HG02981 (cell line): ENCODE measurements around the gene GET4.

Source experiments
- ATAC-seq: cut with Tn5 transposase; IDR thresholded peaks from one replicate; pipeline ENCODE4 v1.9.1; 2021; ENCODE audit warnings: mild to moderate bottlenecking, moderate library complexity; ENCODE audit not compliant: unreplicated experiment

Gene GET4

DNA sequence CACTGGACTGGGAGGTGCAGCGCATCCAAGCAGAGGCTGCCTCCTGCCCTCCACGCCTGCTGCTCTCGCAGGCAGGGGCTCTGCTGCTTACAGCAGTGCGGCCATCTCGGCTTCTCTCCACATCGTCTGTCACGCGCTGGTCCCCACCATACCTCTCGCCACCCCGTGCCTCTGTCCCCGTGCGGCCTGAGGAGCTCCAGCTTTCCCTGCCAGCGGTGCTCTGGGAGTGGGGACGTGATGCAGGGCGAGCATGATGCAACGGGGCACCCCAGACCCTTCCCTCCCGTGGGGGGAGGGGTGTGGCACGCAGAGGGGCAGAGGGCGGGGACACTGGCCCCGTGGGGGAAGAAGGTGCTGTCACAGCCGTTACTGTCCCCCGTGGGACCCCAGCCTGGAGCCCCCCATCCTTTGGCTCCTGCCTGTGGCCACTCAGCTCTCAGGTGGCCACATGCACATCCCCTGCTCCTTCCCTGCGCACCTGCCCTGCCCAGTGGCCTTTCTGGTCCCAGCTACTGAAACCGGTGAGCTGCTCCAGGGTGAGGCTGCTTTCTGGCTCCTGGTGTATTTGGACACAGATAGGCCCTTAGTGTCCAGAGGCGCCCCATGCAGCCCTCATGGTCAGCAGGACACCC, 9.0 kb downstream of the GET4 start:
- no peak for ATAC-seq

DNA sequence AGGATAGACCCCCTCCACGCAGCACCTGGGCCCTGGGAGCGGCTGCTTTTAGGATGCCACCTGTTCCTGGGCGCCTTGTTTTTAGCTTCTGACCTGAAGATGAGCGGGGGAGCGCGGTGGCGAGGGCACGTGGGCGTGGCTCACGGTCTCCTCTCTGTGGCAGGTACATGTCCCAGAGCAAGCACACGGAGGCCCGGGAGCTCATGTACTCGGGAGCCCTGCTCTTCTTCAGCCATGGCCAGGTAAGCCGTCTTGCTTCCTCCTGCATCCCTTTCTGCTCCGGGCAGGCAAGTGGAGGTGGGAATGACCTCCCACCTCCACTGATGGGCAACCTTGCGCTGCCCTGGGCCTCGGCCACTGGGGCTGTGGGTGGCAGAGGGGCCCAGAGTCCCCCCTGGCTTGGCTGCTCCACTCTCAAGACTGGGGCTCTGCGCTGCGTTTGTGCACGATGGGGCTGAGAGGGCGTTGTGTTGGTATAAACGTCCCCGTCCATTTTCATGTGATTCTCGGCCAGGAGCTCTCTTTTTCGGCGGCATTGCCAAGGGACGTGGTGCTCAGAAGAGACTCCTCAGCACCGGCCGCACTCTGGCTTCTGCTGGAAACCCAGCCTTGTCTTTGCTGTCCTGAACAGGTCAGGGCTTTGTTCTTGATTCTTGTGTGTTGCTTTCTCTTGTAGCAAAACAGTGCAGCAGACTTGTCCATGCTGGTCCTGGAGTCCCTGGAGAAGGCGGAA, 9.7 kb downstream of the GET4 start:
- ATAC-seq = no peak

DNA sequence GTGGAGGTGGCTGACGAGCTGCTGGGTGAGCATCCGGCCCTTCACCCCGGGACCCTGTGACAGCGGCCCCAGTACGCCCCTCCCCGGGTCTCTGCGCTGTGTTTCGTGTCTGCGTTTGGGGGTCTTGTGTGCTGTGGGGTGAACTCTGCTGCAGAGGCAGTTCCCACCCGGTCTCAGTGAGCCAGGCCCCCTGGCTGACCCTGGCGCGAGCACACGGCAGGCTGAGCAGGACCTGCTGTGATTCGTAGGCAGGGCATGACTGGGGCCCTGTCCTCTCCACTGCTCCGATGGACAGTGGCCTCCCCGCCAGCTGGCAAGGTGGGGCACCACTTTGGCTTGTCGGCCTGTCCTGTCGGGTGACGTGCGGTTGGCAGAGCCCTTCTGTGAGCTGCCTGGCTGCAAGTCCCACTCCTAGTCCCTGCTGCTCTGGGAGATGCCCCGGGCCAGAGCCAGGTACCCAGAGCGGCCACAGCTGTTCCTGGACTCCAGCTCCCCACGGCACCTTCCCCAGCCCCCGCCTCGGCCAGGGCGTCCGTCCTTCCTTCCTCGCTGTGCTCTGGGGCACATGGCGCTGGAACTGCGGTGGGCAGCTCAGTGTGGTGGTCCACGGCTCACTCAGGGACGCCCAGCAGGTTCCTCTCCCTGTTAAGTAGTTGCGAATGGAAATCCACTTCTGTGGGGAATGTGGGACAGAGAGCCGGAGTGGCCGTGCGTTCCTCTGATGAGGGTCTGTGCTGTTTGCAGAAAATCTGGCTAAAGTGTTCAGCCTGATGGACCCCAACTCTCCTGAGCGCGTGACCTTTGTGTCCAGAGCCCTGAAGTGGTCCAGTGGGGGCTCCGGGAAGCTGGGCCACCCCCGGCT, 10.5 kb downstream of the GET4 start:
- no peak for ATAC-seq

DNA sequence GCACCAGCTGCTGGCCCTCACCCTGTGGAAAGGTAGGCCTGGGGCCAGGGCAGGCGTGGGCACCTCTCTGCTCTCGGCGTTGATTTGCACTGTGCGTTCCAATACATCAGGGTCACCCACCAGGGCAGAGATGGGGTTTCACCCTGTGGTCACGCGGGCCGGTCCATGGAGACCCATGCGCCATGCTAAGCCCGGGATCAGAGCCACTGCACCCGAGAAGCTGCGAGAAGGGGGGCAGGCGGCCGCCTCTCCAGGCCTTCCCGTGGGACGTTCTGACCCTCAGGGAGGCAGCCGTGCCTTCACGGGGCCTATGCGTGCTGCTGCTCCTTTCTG, 11.1 kb downstream of the GET4 start:
- no peak for ATAC-seq

DNA sequence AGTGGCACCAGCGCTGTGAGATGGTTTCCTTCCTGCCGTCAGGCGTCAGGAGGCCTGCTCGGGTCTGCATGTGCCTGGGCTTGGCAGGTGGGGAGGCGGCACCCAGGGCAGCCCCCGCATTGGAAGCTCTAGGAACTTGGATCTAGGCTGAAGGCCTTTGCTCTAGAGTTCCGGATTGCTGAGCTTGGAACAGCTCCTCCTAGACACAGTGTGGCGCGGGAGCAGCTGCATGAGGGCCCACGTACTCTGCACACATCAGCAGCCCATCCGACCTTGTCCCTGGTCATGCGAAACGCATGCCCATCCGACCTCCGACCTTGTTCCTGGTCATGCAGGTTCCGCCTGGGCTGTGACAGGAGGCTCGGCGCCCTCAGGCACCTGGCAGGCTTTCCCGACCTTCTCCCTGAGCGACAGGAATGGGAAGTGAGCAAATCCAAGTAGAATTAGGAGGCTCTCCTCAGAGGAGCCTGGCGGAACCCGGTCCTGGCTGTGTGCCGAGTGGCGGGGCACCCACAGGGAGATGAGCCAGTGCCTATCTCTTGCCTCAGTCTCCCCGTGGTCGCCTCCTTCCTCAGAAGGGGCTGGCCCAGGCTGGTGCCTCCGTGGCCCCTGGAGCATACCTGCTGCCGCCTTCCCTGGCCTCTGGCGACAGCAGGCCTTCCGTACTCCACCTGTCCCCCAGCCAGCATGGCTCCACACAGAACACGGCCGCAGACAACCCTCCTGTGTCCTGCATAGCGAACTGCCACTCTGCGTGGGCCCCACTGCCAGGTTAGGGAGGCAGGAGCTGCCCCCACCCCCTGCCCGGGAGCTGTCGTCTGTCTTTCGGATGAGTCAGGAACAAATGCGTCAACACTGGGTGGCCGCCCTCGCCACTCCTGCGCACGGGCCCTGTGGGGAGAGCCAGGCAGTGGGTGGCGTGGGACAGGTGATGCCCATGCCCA, 12.0 kb downstream of the GET4 start:
- ATAC-seq = no peak

DNA sequence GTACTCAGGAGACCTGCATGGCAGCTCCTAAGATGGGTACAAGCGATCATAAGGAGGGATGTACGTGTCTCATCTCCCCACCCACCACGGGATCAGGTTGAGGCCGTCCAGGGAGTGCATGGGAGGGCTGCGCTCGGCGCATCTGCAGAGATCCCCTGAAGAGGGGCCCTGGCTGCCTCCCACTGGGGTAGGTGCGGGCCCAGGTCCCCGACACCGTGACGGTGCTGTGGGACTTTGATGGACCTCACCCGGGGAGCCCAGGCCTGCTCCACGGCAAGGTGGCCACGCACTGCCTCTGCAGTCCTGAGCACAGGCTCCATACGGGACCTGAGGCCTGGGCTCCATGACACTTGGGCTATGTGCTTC, 12.7 kb downstream of the GET4 start:
- ATAC-seq = no peak

DNA sequence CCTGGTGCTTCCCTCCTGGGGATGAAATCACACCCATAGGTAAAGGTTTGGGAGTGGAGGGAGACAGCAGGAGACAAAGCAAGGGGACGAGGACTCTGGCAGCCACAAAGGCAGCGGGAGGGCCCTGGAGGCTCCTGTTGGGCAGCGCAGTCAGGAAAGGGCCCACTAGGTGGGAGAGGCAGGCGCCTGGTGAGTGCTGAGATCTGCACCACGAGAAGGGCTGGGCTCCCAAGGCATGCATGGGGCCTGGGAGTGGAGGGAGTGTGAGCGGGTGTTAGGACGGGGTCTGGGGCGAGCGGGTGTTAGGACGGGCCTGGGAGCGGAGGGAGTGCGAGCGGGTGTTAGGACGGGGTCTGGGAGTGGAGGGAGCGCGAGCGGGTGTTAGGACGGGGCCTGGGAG, 13.0 kb downstream of the GET4 start:
- no peak for ATAC-seq

DNA sequence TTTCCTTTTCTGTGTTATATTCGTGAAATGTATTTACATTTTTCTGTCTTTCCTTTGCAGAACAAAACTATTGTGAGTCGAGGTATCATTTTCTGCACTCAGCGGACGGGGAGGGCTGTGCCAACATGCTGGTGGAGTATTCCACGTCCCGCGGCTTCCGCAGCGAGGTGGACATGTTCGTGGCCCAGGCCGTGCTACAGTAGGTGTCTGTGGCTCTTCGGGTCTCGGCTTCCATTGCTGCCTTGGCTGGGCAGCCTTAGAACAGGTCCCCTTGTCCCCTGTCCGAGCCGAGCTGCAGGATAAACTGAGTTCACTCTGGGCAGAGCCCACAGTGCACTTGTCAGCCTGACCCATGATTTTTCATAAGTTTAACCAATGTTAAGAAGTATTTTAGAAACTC, 14.5 kb downstream of the GET4 start:
- no peak for ATAC-seq

DNA sequence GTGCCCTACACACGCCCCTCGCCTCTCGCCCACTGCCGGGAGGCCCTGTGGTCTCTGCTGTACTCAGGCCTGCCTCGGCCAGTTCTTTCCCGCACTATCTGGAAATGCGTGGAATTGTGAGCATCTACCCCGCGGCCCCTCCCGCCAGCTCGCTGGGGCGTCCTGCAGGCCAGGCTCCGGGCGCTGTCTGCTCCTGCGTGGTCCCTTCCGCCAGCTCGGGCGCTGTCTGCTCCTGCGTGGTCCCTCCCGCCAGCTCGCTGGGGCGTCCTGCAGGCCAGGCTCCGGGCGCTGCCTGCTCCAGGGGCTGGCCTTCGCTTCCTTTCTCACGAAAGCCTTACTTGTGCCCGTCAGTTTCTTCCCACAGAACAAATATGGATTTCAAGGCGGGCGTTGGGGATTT, 14.9 kb downstream of the GET4 start:
- ATAC-seq = no peak

DNA sequence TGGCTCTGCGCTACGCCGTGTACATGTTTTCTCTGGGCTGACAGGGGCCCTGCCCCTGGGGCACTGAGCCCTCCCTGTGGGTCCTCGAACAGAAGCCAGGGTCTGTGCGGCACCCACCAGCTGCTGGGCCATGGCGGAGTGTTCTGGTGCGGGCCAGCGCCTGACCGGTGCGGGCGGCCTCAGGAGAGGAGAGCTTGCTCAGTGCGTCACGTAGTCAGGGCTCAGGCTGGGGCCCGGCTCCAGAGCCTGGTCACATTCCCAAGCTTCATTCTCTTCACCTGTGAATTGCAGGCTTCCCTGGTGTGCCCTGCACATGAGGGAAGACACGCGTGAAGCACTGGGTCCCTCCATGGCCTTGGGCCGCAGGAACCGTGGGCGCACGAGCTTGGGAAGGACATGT, 15.5 kb downstream of the GET4 start:
- no peak for ATAC-seq

DNA sequence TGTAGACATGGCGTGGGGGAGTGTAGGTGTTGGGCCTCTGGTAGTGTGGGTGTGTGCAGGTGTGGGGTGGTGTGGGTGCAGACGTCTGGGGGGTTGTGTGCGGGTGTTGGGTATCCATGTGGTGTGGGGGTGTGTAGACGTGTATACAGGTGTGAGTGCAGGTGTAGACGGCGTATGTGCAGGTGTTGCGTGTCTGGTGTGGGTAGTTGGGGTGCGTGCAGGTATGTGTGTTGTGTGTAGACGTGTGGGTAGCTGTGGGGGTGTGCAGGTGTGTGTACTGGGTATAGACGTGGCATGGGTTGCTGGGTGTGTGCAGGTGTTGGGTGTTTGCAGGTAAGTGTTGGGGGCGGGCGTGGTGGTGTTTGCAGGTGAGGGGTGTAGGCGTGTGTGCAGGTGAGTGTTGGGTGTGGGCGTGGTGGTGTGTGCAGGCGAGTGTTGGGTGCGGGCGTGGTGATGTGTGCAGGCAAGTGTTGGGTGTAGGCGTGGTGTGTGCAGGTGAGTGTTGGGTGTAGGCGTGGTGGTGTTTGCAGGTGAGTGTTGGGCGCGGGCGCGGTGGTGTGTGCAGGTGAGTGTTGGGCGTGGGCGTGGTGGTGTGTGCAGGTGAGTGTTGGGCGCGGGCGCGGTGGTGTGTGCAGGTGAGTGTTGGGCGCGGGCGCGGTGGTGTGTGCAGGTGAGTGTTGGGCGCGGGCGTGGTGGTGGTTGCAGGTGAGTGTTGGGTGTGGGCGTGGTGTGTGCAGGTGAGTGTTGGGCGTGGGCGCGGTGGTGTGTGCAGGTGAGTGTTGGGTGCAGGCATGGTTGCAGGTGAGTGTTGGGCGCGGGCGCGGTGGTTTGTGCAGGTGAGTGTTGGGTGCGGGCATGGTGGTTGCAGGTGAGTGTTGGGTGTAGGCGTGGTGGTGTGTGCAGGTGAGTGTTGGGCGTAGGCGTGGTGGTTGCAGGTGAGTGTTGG, 16.6 kb downstream of the GET4 start:
- ATAC-seq = no peak

DNA sequence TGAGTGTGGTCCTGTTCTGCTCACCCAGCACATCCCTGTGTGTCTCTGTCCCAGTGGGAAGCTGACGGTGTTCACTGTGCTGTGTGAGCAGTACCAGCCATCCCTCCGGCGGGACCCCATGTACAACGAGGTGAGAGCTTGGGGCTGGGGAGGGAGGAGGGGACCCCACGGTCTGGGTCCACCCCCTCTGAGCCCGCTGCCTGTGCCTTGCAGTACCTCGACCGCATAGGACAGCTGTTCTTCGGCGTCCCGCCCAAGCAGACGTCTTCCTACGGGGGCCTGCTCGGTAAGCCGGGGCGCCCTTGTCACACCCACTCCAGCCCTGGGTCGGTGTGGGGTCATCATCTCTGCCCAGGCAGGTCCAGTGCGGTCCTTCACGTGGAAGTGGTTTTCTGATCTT, 17.3 kb downstream of the GET4 start:
- ATAC-seq = no peak

DNA sequence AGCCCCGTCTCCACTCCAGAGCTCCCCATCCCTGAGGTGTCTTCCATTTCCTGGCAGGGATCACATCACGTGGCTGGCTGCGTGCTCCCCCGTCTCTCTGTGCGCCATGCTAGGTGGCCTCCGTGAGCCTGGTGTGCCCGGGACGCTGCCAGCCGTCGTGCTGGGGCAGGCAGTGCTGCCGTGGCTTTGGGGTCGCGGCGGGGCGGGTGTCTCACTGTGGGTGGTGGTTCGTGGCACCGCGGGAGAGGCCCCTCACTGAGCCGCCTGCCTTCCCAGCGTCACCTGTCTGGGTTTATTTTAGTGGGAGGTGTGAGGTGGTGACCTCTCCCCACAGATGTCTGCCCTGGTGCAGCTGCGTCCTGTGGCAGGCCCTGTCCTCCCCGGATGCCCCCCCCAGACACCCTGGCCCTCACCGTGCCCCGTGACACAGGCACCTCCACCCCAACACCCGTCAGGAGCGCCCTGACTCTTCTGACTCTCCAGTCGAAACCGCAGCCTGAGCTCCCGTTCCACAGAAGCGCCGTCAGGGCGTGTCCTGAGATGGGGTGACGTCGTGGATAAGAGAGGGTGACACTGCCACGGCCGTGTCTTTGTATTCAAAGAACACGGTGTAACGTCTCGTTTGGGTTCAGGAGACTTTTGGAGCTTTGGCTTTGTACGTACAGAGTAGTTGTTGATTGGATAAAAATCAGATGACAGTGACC, 18.0 kb downstream of the GET4 start:
- ATAC-seq = no peak

DNA sequence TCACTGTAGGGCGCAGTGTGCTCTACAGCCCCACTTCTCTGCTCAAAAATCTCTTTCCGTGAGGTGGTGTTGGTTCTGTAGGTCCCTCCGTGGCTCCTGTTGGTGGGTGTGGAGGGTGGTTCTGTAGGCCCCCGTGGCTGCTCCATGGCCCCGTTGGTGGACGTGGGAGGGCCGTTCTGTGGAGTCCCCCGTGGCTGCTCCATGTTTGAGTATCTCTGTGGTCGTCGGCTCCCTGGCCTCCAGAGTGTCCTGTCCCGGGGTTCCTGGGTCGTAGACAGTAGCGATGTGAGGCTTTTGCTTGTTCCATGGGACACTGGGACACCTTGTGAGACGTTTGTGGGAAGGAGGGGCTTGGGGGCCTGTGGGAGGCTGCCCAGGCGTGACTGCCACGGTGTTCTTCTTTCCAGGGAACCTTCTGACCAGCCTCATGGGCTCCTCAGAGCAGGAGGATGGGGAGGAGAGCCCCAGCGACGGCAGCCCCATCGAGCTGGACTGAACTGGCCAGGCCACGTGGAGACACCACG, 18.6 kb downstream of the GET4 start:
- ATAC-seq = no peak

DNA sequence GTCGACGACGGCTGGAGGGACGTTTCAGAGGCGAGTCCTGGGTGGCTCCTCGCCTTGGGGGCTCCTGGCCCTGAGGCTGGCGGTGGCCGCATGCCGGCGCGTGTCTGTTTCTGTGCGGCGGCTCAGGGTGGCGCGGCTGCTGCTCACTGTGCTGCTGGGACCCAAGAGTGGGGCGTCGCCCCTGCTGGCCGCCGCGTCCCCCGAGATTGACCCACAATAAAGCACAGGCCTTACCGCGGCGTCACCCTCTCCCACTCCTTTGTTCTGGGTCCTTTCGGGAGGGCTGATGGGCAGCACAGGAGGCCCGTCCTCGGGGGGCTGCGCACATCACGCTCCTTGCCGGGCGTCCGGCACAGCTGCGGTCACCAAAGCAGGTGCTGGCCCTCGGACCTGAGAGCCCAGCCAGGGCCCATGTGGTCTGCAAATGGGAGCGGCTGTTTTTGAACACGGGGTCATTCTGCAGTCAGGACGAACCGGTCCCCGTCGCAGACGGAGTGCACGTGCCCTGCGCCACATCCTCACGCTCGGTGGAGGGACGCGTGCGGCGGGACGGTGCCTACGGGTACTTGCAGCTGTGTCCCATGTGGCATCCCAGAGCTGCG, 19.2 kb downstream of the GET4 start:
- no peak for ATAC-seq

DNA sequence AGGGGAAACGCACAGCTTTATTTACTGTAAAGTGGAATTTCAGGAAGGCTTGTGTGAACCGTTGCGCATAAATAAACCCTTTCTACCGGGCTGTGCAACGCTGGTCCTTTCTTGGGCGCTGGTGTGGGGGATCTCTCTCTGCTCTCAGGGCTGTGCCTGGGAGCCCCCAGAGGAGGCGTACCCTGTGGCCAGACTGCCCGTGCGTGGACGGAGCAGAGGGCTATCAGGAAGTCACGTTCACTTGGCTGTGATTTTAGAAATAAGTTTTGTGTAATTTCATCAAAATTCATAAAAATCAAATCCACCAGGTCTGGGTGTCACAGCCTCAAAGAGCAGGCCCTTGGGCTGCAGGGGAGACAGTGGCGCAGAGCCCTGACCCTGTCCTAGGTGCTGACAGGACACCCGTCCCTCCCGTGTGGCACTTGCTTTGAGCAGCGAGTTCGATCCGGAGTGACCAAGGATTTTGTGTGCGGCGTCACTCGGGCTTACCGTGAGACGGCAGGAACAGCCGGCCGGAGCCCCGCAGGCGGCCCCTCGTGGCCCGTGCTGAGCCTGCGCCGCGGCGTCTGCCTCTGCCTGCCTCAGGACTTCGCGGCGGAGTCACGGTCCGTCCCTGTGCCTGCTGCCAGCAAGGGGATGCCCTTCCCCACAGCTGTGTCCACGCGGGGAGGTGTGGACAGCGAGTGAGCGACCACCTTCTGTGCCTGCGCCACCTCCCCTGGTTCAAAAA, 20.2 kb downstream of the GET4 start:
- ATAC-seq = no peak

DNA sequence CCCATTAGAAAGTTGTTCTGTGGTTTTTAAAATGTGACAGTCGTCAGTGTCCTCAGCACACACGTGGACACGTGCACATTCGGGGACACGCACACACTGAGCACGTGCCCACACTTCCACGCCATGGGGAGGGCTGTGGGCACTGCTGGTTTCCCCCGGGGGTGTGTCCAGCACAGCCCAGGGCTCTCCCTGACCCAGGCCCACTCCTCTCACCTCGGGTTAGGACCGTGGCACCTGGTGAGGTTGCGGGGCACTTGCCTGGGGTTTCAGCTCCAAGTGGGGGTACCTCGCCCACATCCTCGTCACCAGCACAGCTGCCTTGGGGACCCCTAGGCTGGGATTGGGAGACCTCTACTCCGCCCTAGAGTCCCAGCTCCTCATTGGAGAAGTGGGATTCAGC, 20.7 kb downstream of the GET4 start:
- ATAC-seq = no peak

DNA sequence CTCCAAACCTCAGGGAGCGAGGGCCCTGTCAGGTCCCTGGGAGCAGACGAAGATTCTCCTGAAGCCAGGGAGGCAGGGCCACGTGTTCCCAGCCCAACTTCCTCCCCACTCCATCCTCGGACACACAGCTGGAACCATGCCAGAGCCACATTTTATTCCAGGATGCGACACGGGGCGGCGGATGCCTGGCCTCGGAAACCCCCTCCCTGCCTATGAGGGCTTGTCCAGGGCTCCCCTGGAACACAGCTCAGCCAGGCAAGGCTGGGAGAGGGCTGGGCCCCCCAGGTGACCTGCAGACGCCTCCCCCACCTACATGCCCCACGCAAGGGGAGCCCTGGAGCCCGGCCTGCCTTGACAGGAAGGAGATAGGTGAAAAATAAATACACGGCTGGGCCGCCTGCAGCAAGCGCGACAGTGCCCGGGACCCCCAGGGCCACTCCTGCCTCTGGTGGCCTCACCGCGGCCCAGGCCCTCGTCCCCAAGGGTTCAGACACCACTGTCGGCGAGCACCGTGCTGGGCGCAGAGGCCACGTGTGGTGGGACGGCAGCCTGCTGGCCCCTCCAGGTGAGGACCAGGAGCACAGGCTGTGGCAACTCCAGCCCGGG, 21.5 kb downstream of the GET4 start:
- no peak for ATAC-seq
